GM12878 (cell line): ENCODE results near the gene FANCC. TPM values are rescaled to one million over a fixed set of nuclear protein-coding genes. Genes with fewer than 3 reads are reported as not detected.

Source experiments
- ATAC-seq: fragments of 200-7000 bp; cut with Tn5 transposase; 3 replicates; pipeline ENCODE4 v1.9.1; 2020; ENCODE audit warnings: mild to moderate bottlenecking, moderate library complexity
- BruUV-seq: library from RNA; stranded (reverse); fragments of 400-500 nt; replicated peaks from 2 replicates; lab custom pipeline; 2021; lab: Mats Ljungman, UMichigan
- CTCF ChIA-PET: fragments of 300-600 bp; sonication (Branson Sonifier 250); formaldehyde crosslinking; extraction: SDS; loops from one replicate; lab custom pipeline; 2021; ENCODE audit warnings: inconsistent platforms; lab: Yijun Ruan, JAX
- POLR2A ChIA-PET: fragments of 350-600 bp; formaldehyde crosslinking; extraction: SDS; loops from one replicate; lab custom pipeline; 2021; ENCODE audit warnings: inconsistent platforms; lab: Charles Lee
- RAD21 ChIA-PET: fragments of 300-600 bp; sonication (Branson Sonifier 250); formaldehyde crosslinking; loops from one replicate; lab custom pipeline; 2023; ENCODE audit warnings: antibody characterized with exemption; ENCODE audit not compliant: unreplicated experiment; lab: Charles Lee
- SMC1A ChIA-PET: fragments of 300-600 bp; sonication (Branson Sonifier 250); formaldehyde crosslinking; loops from one replicate; lab custom pipeline; 2023; ENCODE audit not compliant: unreplicated experiment, uncharacterized antibody; lab: Charles Lee
- DNase-seq: peaks from one replicate; pipeline ENCODE4 v3.0.0-alpha.2; 2011; ENCODE audit warnings: low read depth, low spot score
- FAIRE-seq: peaks from 3 replicates; lab custom pipeline; 2011; peaks lifted over from hg19 to GRCh38; lab: Jason Lieb, UNC
- H2AFZ ChIP-seq: 2 replicates; pipeline ENCODE4 v1.6.0; 2011; ENCODE audit warnings: low read depth, low read length, control low read depth; ENCODE audit not compliant: control insufficient read depth
- H3K27ac ChIP-seq: 2 replicates; pipeline ENCODE4 v1.5.1; 2011; ENCODE audit warnings: control low read depth; ENCODE audit not compliant: control insufficient read depth, insufficient read depth
- H3K27me3 ChIP-seq, 2 experiments: replicated peaks in 1 of 2; 2 replicates each; pipeline versions ENCODE4 v1.6.0 to v1.6.1; 2011; ENCODE audit warnings: low read length in 1 of 2; ENCODE audit not compliant: control insufficient read depth in 2 of 2, insufficient read depth in 2 of 2
- H3K36me3 ChIP-seq, 2 experiments: 2 replicates each; pipeline ENCODE4 v1.5.1; 2011; ENCODE audit warnings: low read length in 1 of 2; ENCODE audit not compliant: control insufficient read depth in 2 of 2, insufficient read depth in 2 of 2
- H3K4me1 ChIP-seq: 2 replicates; pipeline ENCODE4 v1.6.1; 2011; ENCODE audit warnings: mild to moderate bottlenecking, low read length, moderate library complexity, mixed read lengths; ENCODE audit not compliant: control insufficient read depth, insufficient read depth
- H3K4me2 ChIP-seq: 2 replicates; pipeline ENCODE4 v1.6.0; 2011; ENCODE audit warnings: control low read depth; ENCODE audit not compliant: control insufficient read depth, insufficient read depth
- H3K4me3 ChIP-seq: fragments of 200-600 bp; sonication (generic); 2 replicates; pipeline ENCODE4 v1.5.1; 2016
- H3K79me2 ChIP-seq: 2 replicates; pipeline ENCODE4 v1.6.0; 2011; ENCODE audit warnings: low read length; ENCODE audit not compliant: control insufficient read depth, insufficient read depth
- H3K9ac ChIP-seq: 2 replicates; pipeline ENCODE4 v1.8.0; 2011; ENCODE audit warnings: low read length, control low read depth, mixed read lengths; ENCODE audit not compliant: control insufficient read depth, insufficient read depth
- H3K9me3 ChIP-seq: replicated peaks from 3 replicates; pipeline ENCODE4 v1.5.1; 2011; ENCODE audit warnings: mild to moderate bottlenecking, low read length; ENCODE audit not compliant: control insufficient read depth, insufficient read depth
- H4K20me1 ChIP-seq: 2 replicates; pipeline ENCODE4 v1.6.0; 2011; ENCODE audit not compliant: control insufficient read depth, insufficient read depth
- BACH1 ChIP-seq: fragments of 450-650 bp; IDR thresholded peaks from 2 replicates; pipeline ENCODE4 v1.6.1; 2017; ENCODE audit warnings: mild to moderate bottlenecking, borderline replicate concordance
- BMI1 ChIP-seq: fragments of 450-650 bp; IDR thresholded peaks from 2 replicates; pipeline ENCODE4 v1.6.1; 2016; ENCODE audit warnings: mild to moderate bottlenecking, moderate library complexity, borderline replicate concordance
- FOXK2 ChIP-seq: fragments of 450-650 bp; IDR thresholded peaks from 2 replicates; pipeline ENCODE4 v1.6.1; 2017; ENCODE audit warnings: mild to moderate bottlenecking, moderate library complexity
- IRF4 ChIP-seq: IDR thresholded peaks from 2 replicates; pipeline ENCODE4 v1.6.1; 2011; ENCODE audit warnings: low read depth, low read length
- JUND ChIP-seq: IDR thresholded peaks from 2 replicates; pipeline ENCODE4 v1.6.1; 2012; ENCODE audit warnings: low read depth, mild to moderate bottlenecking, low read length, improper control_type of control experiment, moderate library complexity
- MEF2A ChIP-seq: IDR thresholded peaks from 2 replicates; pipeline ENCODE4 v1.6.1; 2011; ENCODE audit warnings: low read depth, mild to moderate bottlenecking, low read length, moderate library complexity; ENCODE audit not compliant: insufficient read depth
- NFXL1 ChIP-seq: fragments of 450-650 bp; IDR thresholded peaks from 2 replicates; pipeline ENCODE4 v1.6.1; 2017; ENCODE audit warnings: antibody characterized with exemption, mild to moderate bottlenecking, borderline replicate concordance
- NR2F1 ChIP-seq: fragments of 450-650 bp; conservative IDR thresholded peaks from 2 replicates; pipeline ENCODE4 v1.6.1; 2017; ENCODE audit warnings: mild to moderate bottlenecking
- PAX5 ChIP-seq: IDR thresholded peaks from 2 replicates; pipeline ENCODE4 v1.6.1; 2011; ENCODE audit warnings: low read depth, low read length, borderline replicate concordance
- PAX8 ChIP-seq: fragments of 450-650 bp; IDR thresholded peaks from 2 replicates; pipeline ENCODE4 v1.6.1; 2017; ENCODE audit warnings: mild to moderate bottlenecking, moderate library complexity
- PBX3 ChIP-seq: IDR thresholded peaks from 2 replicates; pipeline ENCODE4 v1.6.1; 2011; ENCODE audit warnings: mild to moderate bottlenecking, low read depth, low read length, moderate library complexity; ENCODE audit not compliant: insufficient replicate concordance
- POLR2A ChIP-seq: IDR thresholded peaks from 2 replicates; pipeline ENCODE4 v1.6.1; 2011; ENCODE audit warnings: low read depth, mild to moderate bottlenecking, low read length
- RAD21 ChIP-seq: IDR thresholded peaks from 2 replicates; pipeline ENCODE4 v1.6.1; 2011; ENCODE audit warnings: mild to moderate bottlenecking, low read depth, low read length, moderate library complexity; ENCODE audit not compliant: insufficient read depth
- RFX5 ChIP-seq: IDR thresholded peaks from 2 replicates; pipeline ENCODE4 v1.6.1; 2011; ENCODE audit warnings: low read depth, low read length, improper control_type of control experiment
- SIN3A ChIP-seq: IDR thresholded peaks from 2 replicates; pipeline ENCODE4 v1.6.1; 2012; ENCODE audit warnings: low read depth, low read length, improper control_type of control experiment
- SIX5 ChIP-seq: IDR thresholded peaks from 2 replicates; pipeline ENCODE4 v1.6.1; 2011; ENCODE audit warnings: mild to moderate bottlenecking, low read depth, low read length, moderate library complexity; ENCODE audit not compliant: severe bottlenecking
- SREBF2 ChIP-seq: IDR thresholded peaks from 2 replicates; pipeline ENCODE4 v1.6.1; 2012; ENCODE audit warnings: mild to moderate bottlenecking, low read length
- SRF ChIP-seq, 2 experiments: IDR thresholded peaks; 2 replicates each; pipeline ENCODE4 v1.6.1; 2011; ENCODE audit warnings: low read depth in 2 of 2, low read length in 2 of 2, mild to moderate bottlenecking in 1 of 2, moderate library complexity in 1 of 2
- STAT1 ChIP-seq: fragments of 450-650 bp; conservative IDR thresholded peaks from 2 replicates; pipeline ENCODE4 v1.6.1; 2014; ENCODE audit warnings: antibody characterized with exemption, mild to moderate bottlenecking
- YBX1 ChIP-seq: fragments of 450-650 bp; IDR thresholded peaks from 2 replicates; pipeline ENCODE4 v1.6.1; 2016; ENCODE audit warnings: antibody characterized with exemption
- ZNF384 ChIP-seq: IDR thresholded peaks from 2 replicates; pipeline ENCODE4 v1.6.1; 2012; ENCODE audit warnings: low read depth, mild to moderate bottlenecking, low read length, improper control_type of control experiment, borderline replicate concordance
- WGBS: methylation state at CpG from one replicate; pipeline ENCODE4 v1.1.6; 2016; ENCODE audit warnings: low lambda C conversion rate; ENCODE audit not compliant: insufficient replicate concordance, insufficient coverage; ENCODE audit errors: missing lambda C conversion rate; 5-methylcytosine and 5-hydroxymethylcytosine counted together
- in situ Hi-C: fragments of 300-500 bp; cut with MboI; formaldehyde crosslinking; loops from 9 replicates; pipeline ENCODE4 v1.14.3; 2018; ENCODE audit warnings: mixed read lengths
- intact Hi-C: fragments of 100-400 bp; cut with micrococcal nuclease; formaldehyde crosslinking; loops from one replicate; pipeline ENCODE4 v1.14.2; 2022; ENCODE audit not compliant: unreplicated experiment
- polyA plus RNA-seq, 11 experiments: library from polyadenylated mRNA; depleted of rRNA in 4 of 11; unstranded in 6 of 11; stranded (reverse) in 5 of 11; fragments of >200 nt; fragmentation: Nextera tagmentation in 4 of 11; fragmentation: Illumina TruSeq in 1 of 11; extraction: Ambion mirVana in 4 of 11; extraction: Trizol in 1 of 11; gene quantifications; 1 replicate in 1 of 11; 2 replicates in 10 of 11; pipeline versions ENCODE4 v1.2.1 to v1.2.3, GENCODE V29; 2011 to 2016; ENCODE audit warnings: inconsistent platforms in 2 of 11, missing spikeins in 2 of 11, low read depth in 1 of 11
- total RNA-seq, 4 experiments: library from RNA; depleted of rRNA in 3 of 4; stranded (reverse); fragments of >200 nt in 3 of 4; fragmentation: Illumina TruSeq in 1 of 4; extraction: Trizol in 1 of 4; gene quantifications; 2 replicates each; pipeline versions ENCODE4 v1.2.1 to v1.2.3, GENCODE V29; 2013 to 2021
- TF ChIP-seq, protein P1 (sequence below): IDR thresholded peaks from 2 replicates; pipeline ENCODE4 v1.6.1; 2012; ENCODE audit warnings: low read depth, low read length, improper control_type of control experiment

FANCC gene
- total and polyA plus RNA-seq, 10 of the 15 experiments (the other 5 are each of a cell fraction or from before 2014, with no cell fraction given): 1.2 to 16.8 (median 10.5) TPM

- TF ChIP-seq FOXK2 (no peak), SRF (IDR thresholded peaks at IDR 0.05; ENCODE audit: low read depth in 2 of 2, low read length in 2 of 2) (no peak), RAD21 (no peak), SREBF2 (no peak), BMI1 (no peak), STAT1 (no peak), NR2F1 (no peak), SIX5 (no peak), SIN3A (no peak)
- TF ChIP-seq, all 136 proteins: peak for 0
Observed at GRCh38 chr9:95079461-95079860, 238.0 kb downstream of the FANCC start (continued).

DNA sequence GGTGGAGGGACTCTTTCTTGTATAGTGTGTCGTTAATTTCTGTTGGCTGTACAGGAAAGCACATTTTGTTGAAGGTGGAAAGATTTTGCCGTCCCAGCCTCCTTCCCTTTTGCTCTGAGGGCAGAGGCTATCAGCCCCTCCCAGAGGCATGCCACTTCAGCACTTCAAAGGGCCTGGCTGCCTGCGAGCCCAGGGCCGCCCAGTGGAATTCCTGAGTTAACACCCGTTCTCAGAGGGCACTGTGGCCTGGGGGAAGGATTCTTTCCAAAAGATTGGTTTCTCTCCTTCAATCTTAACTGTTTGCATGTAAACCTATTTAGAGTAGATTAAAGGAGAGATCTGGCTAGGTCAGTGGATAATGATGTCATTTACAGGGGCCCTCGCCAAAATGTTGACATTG, 238.6 kb downstream of the FANCC start:
- WGBS: 70% methylated on average over 6 of the region's 6 CpGs
- ChIA-PET POLR2A (no interaction called here), SMC1A (no interaction called here), CTCF (no interaction called here), RAD21 (no interaction called here)
- no peak overlapping the region for H3K4me3 ChIP-seq
- no peaks in the 10 kb centered on the region for H3K27me3 ChIP-seq
- peaks cover 2 to 13% of the 10 kb centered on the region in 2 experiments; a peak in 3 of 4 replicates for H3K36me3 ChIP-seq
- H3K9me3 ChIP-seq: no peaks in the 10 kb centered on the region
- no peaks in the 10 kb centered on the region for H4K20me1 ChIP-seq
- no peak overlapping the region for H3K27ac ChIP-seq
- FAIRE-seq (no peak), DNase-seq (no peak), ATAC-seq (no peak)
- no peaks in the 10 kb centered on the region for H3K79me2 ChIP-seq
- no peak overlapping the region for H3K4me2 ChIP-seq
- H2AFZ ChIP-seq: no peak overlapping the region
- H3K4me1 ChIP-seq: no peaks in the 10 kb centered on the region
- TF ChIP-seq ZNF384: no peak
- TF ChIP-seq NFXL1: no peak
- no peak for TF ChIP-seq RFX5
- TF ChIP-seq PAX5: no peak
- no peak for TF ChIP-seq PBX3
- TF ChIP-seq PAX8: no peak
- TF ChIP-seq, protein P1, sequence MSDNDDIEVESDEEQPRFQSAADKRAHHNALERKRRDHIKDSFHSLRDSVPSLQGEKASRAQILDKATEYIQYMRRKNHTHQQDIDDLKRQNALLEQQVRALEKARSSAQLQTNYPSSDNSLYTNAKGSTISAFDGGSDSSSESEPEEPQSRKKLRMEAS: no peak
- TF ChIP-seq MEF2A: no peak
- TF ChIP-seq BACH1: no peak
- TF ChIP-seq IRF4: no peak
- TF ChIP-seq STAT1: no peak
- no peak for TF ChIP-seq SIX5
- no peak for TF ChIP-seq YBX1
- no peak for TF ChIP-seq JUND
- no peak for TF ChIP-seq POLR2A
- TF ChIP-seq, all 136 proteins: peak for 0
- in situ Hi-C loops: no loop called here
- intact Hi-C loops: no loop called here
- H3K9ac ChIP-seq: no peak overlapping the region
- no TSS peak for BruUV-seq
